ENCODE measurements around the gene EHBP1.
A peak's percentile ranks its signal among the peaks of the same experiment; 100 is the strongest.

EHBP1 gene

DNA sequence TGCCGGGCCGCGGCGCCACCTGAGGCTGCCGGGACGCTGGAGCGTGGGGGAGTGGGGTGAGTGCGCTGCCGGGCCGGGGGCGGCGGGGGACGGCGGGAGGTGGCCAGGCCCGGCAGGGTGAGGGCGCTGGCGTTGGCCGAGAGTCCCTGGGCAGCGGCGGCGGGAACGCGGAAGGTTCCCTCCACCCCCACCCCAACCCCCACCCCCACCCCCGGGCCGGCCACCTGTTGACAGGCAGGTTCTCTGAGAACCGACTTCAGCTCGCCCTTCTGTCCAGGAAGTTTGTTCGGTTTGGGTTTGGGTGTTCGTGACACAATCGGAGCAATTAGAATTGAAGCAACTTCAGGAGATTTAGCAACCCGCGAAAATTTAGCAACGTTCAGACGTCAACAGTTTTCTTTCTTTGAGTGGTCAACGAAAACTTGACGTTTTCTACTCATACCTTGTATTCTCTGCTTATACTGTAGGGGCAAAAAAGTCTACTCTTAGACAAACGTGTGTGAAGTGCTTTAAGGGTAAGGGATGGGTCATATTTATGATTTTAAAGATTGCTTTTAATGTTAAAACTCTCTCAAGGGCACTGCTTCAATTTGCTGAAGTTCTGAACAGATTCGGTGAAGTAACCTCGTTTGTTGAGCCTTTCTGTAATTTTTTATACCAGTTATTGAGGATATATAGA lies 354.4 kb downstream of the EHBP1 start:
- H3K27ac ChIP-seq (ENCODE audit: low read depth, low read length): no peak overlapping the region
- no CpG with 5 or more reads among the region's 39 CpGs for WGBS (ENCODE audit: extremely low coverage, insufficient coverage, insufficient read length)

GRCh38 chr2:63060472-63060991 lies 355.0 kb downstream of the EHBP1 start:
- H3K4ac ChIP-seq (ENCODE audit: low read depth, low read length): no peak overlapping the region
- H3K27me3 ChIP-seq (ENCODE audit: insufficient read depth, low read length): peaks cover 45% of the 10 kb centered on the region
- H3K36me3 ChIP-seq (ENCODE audit: control insufficient read depth in 1 of 2, insufficient read depth in 2 of 2, low read length in 2 of 2): no peaks in the 10 kb centered on the region
- H3K9me3 ChIP-seq (ENCODE audit: insufficient read depth, low read depth, low read length): peaks cover 12% of the 10 kb centered on the region
- H4K91ac ChIP-seq (ENCODE audit: low read depth, low read length): no peak overlapping the region
- H4K12ac ChIP-seq (ENCODE audit: low read depth, low read length): no peak overlapping the region
- no peak overlapping the region for H3K4me2 ChIP-seq (ENCODE audit: low read length)
- H2AK5ac ChIP-seq (ENCODE audit: low read length): no peak overlapping the region
- no peak overlapping the region for H2BK12ac ChIP-seq (ENCODE audit: low read length)
- no peak for DNase-seq
- WGBS (ENCODE audit: extremely low coverage, insufficient coverage, insufficient read length): no CpG with 5 or more reads among the region's 5 CpGs
- no peak overlapping the region for H4K8ac ChIP-seq (ENCODE audit: low read depth, low read length)
- H3K79me1 ChIP-seq (ENCODE audit: low read length): no peaks in the 10 kb centered on the region
- no peak overlapping the region for H2BK120ac ChIP-seq (ENCODE audit: insufficient read depth, low read length, poor library complexity)
- no peak overlapping the region for H3K18ac ChIP-seq (ENCODE audit: low read length)
- no peak overlapping the region for H3K23ac ChIP-seq (ENCODE audit: low read length)
- no peak overlapping the region for H3K9ac ChIP-seq (ENCODE audit: low read length)
- H3K27ac ChIP-seq (ENCODE audit: low read depth, low read length): no peak overlapping the region
- H3K79me2 ChIP-seq (ENCODE audit: control insufficient read depth, insufficient read depth, low read length, poor library complexity): no peaks in the 10 kb centered on the region
- H3K4me3 ChIP-seq (ENCODE audit: low read depth, low read length): no peak overlapping the region
- no peak overlapping the region for H3K14ac ChIP-seq (ENCODE audit: low read length)
- H2BK5ac ChIP-seq (ENCODE audit: low read depth, low read length, poor library complexity): no peak overlapping the region
- peaks cover 15 to 16% of the 10 kb centered on the region in 2 experiments for H3K4me1 ChIP-seq (ENCODE audit: control insufficient read depth in 1 of 2, insufficient read depth in 2 of 2, low read length in 2 of 2)
- no peak overlapping the region for H2AFZ ChIP-seq (ENCODE audit: insufficient read depth, low read length, poor library complexity)

More for the DNA sequence above, 354.4 kb downstream of the EHBP1 start:
- Histone ChIP-seq H4K8ac (ENCODE audit: low read depth, low read length) (no peak overlapping the region), H2BK5ac (ENCODE audit: low read depth, low read length, poor library complexity) (no peak overlapping the region), H3K36me3 (ENCODE audit: control insufficient read depth in 1 of 2, insufficient read depth in 2 of 2, low read length in 2 of 2) (no peaks in the 10 kb centered on the region), H3K18ac (ENCODE audit: low read length) (no peak overlapping the region), H2AK5ac (ENCODE audit: low read length) (no peak overlapping the region), H3K4ac (ENCODE audit: low read depth, low read length) (no peak overlapping the region), H4K91ac (ENCODE audit: low read depth, low read length) (no peak overlapping the region), H3K4me3 (ENCODE audit: low read depth, low read length) (no peak overlapping the region), H3K4me1 (ENCODE audit: control insufficient read depth in 1 of 2, insufficient read depth in 2 of 2, low read length in 2 of 2) (peaks cover 21 to 22% of the 10 kb centered on the region in 2 experiments), H2AFZ (ENCODE audit: insufficient read depth, low read length, poor library complexity) (no peak overlapping the region), H2BK120ac (ENCODE audit: insufficient read depth, low read length, poor library complexity) (no peak overlapping the region), H3K79me1 (ENCODE audit: low read length) (no peaks in the 10 kb centered on the region), H2BK12ac (ENCODE audit: low read length) (no peak overlapping the region), H3K14ac (ENCODE audit: low read length) (no peak overlapping the region), H4K12ac (ENCODE audit: low read depth, low read length) (no peak overlapping the region), H3K9me3 (ENCODE audit: insufficient read depth, low read depth, low read length) (peaks cover 14% of the 10 kb centered on the region), H3K27me3 (ENCODE audit: insufficient read depth, low read length) (peaks cover 51% of the 10 kb centered on the region), H3K9ac (ENCODE audit: low read length) (no peak overlapping the region), H3K79me2 (ENCODE audit: control insufficient read depth, insufficient read depth, low read length, poor library complexity) (no peaks in the 10 kb centered on the region), H3K4me2 (ENCODE audit: low read length) (peak overlapping the region; percentile 45), H3K23ac (ENCODE audit: low read length) (no peak overlapping the region)
- DNase-seq: peak; percentile 20 to 30

- Histone ChIP-seq H3K23ac (ENCODE audit: low read length) (no peak overlapping the region), H2AFZ (ENCODE audit: insufficient read depth, low read length, poor library complexity) (no peak overlapping the region), H3K14ac (ENCODE audit: low read length) (no peak overlapping the region), H3K4me1 (ENCODE audit: control insufficient read depth in 1 of 2, insufficient read depth in 2 of 2, low read length in 2 of 2) (peaks cover 4 to 5% of the 10 kb centered on the region in 2 experiments), H3K9me3 (ENCODE audit: insufficient read depth, low read depth, low read length) (peaks cover 5% of the 10 kb centered on the region), H3K4me2 (ENCODE audit: low read length) (no peak overlapping the region), H2BK120ac (ENCODE audit: insufficient read depth, low read length, poor library complexity) (no peak overlapping the region), H4K91ac (ENCODE audit: low read depth, low read length) (no peak overlapping the region), H3K27me3 (ENCODE audit: insufficient read depth, low read length) (peaks cover 10% of the 10 kb centered on the region), H3K9ac (ENCODE audit: low read length) (no peak overlapping the region), H2AK5ac (ENCODE audit: low read length) (no peak overlapping the region), H3K36me3 (ENCODE audit: control insufficient read depth in 1 of 2, insufficient read depth in 2 of 2, low read length in 2 of 2) (no peaks in the 10 kb centered on the region), H3K79me2 (ENCODE audit: control insufficient read depth, insufficient read depth, low read length, poor library complexity) (no peaks in the 10 kb centered on the region), H3K4ac (ENCODE audit: low read depth, low read length) (no peak overlapping the region), H3K18ac (ENCODE audit: low read length) (no peak overlapping the region), H3K27ac (ENCODE audit: low read depth, low read length) (no peak overlapping the region), H3K79me1 (ENCODE audit: low read length) (no peaks in the 10 kb centered on the region), H2BK12ac (ENCODE audit: low read length) (no peak overlapping the region), H2BK5ac (ENCODE audit: low read depth, low read length, poor library complexity) (no peak overlapping the region), H4K8ac (ENCODE audit: low read depth, low read length) (no peak overlapping the region), H3K4me3 (ENCODE audit: low read depth, low read length) (no peak overlapping the region), H4K12ac (ENCODE audit: low read depth, low read length) (no peak overlapping the region)
- no peak for DNase-seq
- WGBS (ENCODE audit: extremely low coverage, insufficient coverage, insufficient read length): no CpG with 5 or more reads among the region's 1 CpG
These were observed 358.7 kb downstream of the EHBP1 start for GRCh38 chr2:63064197-63064596.

GRCh38 chr2:63064661-63065060 lies 359.1 kb downstream of the EHBP1 start:
- Histone ChIP-seq H3K36me3 (ENCODE audit: control insufficient read depth in 1 of 2, insufficient read depth in 2 of 2, low read length in 2 of 2) (no peaks in the 10 kb centered on the region), H2BK120ac (ENCODE audit: insufficient read depth, low read length, poor library complexity) (no peak overlapping the region), H4K12ac (ENCODE audit: low read depth, low read length) (no peak overlapping the region), H3K4ac (ENCODE audit: low read depth, low read length) (no peak overlapping the region), H4K8ac (ENCODE audit: low read depth, low read length) (no peak overlapping the region), H2BK5ac (ENCODE audit: low read depth, low read length, poor library complexity) (no peak overlapping the region), H3K9me3 (ENCODE audit: insufficient read depth, low read depth, low read length) (peaks cover under 1% of the 10 kb centered on the region), H2AK5ac (ENCODE audit: low read length) (no peak overlapping the region), H2AFZ (ENCODE audit: insufficient read depth, low read length, poor library complexity) (no peak overlapping the region), H3K4me1 (ENCODE audit: control insufficient read depth in 1 of 2, insufficient read depth in 2 of 2, low read length in 2 of 2) (peaks cover 0 to under 1% of the 10 kb centered on the region in 2 experiments), H3K23ac (ENCODE audit: low read length) (no peak overlapping the region), H4K91ac (ENCODE audit: low read depth, low read length) (no peak overlapping the region), H3K9ac (ENCODE audit: low read length) (no peak overlapping the region), H3K14ac (ENCODE audit: low read length) (no peak overlapping the region), H2BK12ac (ENCODE audit: low read length) (no peak overlapping the region), H3K79me2 (ENCODE audit: control insufficient read depth, insufficient read depth, low read length, poor library complexity) (no peaks in the 10 kb centered on the region), H3K27ac (ENCODE audit: low read depth, low read length) (no peak overlapping the region), H3K4me3 (ENCODE audit: low read depth, low read length) (no peak overlapping the region), H3K79me1 (ENCODE audit: low read length) (no peaks in the 10 kb centered on the region), H3K4me2 (ENCODE audit: low read length) (no peak overlapping the region), H3K18ac (ENCODE audit: low read length) (no peak overlapping the region), H3K27me3 (ENCODE audit: insufficient read depth, low read length) (peaks cover 5% of the 10 kb centered on the region)
- no CpG with 5 or more reads among the region's 4 CpGs for WGBS (ENCODE audit: extremely low coverage, insufficient coverage, insufficient read length)
- DNase-seq: no peak
